GM21619 (cell line): ENCODE data around the gene ETV6.

Source experiments
- ATAC-seq: cut with Tn5 transposase; IDR thresholded peaks from one replicate; pipeline ENCODE4 v1.9.1; 2021; ENCODE audit not compliant: unreplicated experiment

The ETV6 gene

DNA sequence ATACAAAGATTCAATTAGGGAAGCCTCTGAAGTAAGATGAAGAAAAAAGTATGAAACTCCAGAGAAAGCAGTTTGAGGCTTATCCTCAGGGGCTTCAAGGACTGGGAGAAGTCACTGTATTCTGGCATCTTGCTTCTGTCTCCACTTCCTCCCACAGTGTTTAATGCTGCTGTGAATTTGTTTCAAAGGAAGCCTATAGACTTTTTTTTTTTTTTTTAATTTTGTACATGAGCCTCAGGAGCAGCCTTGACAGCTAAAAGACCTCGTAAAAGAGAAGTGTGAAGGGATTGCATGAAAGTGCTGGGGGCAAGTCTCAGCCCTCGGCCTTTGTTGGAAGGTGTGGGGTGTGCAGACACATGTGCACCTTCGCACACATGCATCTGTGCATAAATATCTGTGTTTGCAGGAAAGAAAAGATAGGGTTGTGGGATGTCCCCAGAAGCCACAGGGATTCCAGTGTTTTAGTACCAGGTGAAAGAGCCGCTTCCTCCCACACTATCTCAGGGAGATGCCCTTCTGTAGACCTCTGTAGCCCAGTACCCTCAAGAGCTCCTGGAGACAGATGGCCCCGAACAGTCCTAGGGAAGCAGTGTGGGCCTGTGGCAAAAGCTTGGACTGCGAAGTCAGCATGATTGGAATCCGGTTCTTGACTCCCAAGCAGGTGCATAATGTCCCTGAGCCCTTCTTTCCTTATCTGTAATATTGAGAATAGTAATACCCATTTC is 227.8 kb downstream of the ETV6 start:
- no peak for ATAC-seq

DNA sequence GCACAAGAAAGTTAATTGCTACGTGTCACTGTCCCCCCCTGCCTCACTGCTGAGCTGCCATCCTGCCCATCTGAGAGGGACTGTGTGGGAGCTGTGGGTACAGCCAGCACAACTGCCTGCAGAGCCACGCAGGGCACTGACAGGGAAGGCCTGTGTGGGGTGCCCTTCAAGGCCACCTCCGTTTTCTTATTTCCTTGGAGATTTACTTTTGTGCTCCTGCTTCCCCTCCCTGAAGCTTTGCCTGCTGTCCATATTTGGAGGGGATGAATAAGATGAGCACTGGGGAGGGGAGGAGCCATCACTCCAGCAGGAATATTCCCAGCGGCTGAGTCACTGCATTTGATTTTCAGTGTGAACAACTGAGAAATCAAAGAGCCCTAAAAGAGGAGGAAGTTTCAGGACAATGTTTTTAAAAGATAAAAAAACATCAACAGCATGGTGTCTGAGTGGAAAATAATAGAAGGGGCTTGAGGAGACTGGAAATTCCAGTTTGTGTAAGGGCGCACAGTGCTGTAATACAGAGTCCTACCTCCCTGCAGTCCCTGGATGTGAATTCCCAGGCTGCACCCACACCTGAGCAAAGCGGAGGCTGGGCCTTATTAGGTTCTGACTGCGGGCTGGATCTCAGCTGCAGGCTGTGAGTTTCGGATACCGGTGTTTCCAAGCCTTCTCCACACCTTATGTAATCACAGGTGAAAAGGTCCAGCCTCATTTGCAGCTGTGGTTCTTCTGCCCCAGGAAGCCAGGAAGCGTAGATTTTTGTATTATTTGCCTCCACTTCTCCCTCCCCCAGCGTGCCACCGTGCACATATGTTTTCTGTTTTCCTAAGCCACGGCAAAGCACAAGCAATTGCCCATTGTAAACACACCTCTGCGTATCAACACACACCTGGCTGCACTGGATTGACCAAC is 228.7 kb downstream of the ETV6 start:
- ATAC-seq, result no peak

DNA sequence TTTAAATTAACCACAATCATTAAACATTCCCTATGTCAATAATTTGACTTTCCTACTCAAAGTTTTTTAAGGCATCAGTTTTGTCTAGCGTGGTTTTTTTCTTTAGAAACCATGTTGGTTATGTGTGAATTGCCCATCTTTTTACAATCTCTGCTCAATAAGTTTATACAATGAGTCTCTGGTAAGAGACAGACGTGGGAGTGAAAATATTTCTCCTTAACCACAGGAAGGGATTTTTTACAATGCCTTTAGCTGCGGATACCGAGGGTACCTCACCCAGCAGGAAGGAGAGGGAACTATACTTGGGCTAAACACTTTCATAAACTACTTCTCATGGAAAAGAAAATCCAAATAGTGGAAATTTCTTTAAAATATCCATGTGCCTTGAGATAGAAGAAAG is 229.8 kb downstream of the ETV6 start:
- ATAC-seq, result no peak

DNA sequence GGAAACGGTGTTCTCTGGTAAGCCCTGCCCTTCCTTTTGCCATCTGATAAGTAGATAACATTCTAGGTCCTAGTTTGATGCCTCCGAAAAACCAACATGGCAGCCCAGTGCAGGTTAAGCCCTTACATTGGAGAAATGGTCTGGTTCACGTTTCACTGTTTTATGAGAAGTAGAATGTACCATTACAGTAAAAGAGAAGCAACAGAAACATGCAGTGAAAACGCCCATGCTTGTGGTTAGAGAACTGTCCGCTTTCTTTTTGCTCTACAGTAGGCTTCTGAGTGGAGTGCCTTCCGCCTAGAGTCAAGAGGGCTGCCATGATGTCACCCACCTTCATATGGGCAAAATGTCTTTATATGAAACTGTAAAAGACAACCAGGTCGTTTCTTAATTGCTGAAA is 230.9 kb downstream of the ETV6 start:
- ATAC-seq, result no peak

DNA sequence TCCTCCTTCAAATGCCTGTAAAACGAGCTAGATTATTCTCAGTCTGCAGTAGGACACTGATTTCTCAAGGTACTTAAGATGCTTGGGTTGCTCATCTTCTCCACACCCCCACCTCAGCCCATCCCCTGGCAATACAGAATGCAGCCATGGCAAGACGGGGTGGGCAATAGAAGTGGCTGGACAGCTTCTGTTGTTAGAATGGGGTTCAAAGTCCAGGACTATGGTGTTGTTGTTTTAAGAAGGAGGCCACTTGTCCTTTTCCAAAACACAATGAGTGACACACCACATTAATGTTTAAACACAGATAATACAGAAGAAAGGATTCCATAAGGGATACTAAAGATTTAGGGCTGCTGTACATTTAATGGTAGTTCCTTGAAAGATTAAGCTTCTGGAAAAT is 232.4 kb downstream of the ETV6 start:
- no peak for ATAC-seq

DNA sequence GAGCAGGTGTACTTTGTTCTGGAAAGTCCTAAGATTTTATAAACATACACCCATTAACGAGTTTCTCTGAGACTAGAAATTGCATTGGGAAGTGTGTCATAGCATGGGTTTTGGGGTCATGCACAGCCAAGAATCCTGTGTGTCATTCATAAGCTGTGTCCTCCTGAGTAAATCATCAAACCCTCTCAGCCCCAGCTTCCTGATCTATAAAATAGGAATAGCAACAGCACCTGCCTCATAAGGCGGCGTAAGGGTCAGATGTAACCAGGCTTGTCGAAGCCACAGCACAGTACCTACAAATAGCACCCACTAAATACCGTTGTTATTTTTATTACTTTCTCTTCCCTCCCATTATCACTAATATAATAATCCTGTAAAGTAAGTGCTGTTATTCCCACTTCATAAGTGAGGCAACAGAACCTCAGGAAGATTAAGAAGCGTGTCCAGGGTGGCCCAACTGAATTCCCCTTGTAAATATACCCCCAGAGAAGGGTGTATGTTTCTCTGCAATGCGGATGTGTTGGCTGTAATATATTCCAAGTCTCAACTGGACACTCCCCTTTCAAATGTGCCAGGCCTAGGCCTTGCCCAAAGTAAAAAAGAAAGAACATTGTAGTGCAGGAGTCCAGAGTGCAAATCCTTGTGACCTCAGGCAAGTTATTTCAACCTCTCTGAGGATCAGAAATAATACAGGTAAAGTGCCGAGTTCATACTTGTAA is 233.0 kb downstream of the ETV6 start:
- ATAC-seq, result no peak

DNA sequence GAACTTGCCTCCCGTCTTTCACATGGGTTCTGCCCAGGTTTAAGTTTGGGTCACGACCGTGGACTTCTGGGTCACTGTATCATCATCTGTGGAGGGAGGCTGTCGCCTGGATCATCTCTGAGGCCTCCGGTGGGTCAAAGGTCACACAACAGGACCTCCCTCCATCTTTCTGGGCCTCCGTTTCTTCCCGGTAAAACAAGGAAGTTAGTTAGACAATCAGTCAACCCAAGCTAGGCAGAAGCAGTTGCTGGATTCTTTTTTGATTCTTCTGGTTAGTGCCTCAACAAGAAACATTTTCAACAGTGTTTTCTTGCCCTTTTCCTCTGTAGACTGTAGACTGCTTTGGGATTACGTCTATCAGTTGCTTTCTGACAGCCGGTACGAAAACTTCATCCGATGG is 234.6 kb downstream of the ETV6 start:
- no peak for ATAC-seq

DNA sequence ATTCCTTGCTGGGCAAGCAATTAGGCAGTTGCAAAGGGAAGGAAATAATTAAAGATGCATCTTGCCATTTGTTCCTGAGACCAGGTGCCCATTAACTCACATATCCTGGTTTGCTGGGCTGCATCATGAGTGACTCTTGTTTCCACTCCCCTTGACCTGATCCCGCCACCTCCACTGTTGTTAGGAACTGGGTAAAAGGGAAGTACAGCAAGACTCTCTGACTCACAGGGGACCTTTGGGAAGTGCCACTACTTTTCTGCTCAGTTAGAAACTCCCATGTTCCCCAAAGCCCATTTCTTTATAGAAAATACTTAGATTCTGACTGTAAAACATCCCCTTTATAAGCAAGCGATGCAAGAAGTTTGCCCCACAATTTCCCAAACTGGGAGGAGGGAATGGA is 235.2 kb downstream of the ETV6 start:
- ATAC-seq, result no peak

DNA sequence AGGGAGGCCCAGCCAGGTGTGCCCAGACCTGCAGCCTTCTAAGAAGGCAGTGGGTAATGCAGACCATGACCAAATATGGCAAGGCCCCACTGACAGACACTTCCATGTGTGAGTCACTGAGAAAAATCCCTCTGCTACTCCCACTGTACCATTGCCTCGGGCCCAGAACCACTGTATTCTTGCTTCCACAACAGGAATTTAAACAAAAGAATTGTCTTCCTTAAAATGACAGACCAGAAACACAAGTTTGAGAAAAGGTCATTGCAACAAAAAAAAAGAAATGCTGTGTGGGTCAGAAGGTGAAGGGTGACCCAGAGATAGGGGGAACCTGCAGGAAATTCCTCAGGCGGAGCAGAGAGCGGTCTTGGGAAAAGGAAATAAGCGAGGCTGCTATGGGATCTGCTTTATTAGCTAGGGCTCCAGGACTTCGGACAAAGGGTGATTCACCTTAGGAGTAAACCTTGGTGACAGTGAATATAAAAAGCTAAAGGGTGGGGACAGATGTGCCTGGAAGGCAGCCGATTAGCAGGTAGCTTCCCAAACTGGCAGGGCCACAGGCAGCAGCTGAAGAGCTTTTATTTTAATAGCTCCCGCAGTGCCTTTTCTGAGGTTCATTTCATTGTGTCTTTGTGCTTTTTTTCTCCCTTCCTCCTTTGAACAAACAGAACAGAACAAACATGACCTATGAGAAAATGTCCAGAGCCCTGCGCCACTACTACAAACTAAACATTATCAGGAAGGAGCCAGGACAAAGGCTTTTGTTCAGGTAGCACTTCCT is 236.0 kb downstream of the ETV6 start:
- no peak for ATAC-seq

DNA sequence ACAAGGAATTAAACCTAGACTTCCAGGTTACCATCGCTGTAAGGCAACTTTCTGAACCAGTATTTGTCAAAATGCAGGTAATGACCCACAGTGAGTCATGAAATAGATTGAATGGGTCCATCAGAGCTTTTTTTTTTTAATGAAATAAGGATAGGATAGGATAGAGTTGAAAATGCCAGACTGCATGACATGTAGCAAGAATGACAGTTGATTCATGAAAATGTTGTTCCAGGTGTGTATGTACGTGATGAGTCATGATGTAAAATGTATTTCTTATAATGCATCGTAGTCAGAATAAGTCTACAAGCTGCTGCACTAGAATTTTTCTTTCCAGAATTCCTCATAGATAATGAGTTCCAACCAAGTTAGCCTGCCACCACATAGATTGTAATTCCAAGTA is 236.9 kb downstream of the ETV6 start:
- no peak for ATAC-seq

DNA sequence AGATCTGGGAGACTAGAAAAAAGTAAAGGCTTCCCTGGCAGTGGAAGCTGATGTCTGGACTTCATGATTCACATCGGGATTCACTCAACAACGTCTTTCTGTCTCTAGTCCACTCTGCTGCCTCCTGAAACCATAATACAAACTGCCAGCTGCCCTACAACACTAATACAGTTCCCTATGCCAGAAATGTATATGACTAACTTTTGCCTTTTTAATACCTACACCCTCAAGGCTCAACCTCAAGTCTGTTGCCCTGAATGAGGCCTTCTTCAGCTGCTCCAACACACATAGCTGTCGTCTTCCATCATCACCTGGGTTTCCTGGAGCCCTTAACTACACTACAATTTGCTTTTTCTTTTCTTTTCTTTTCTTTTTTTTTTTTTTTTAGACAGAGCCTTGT is 238.6 kb downstream of the ETV6 start:
- no peak for ATAC-seq

DNA sequence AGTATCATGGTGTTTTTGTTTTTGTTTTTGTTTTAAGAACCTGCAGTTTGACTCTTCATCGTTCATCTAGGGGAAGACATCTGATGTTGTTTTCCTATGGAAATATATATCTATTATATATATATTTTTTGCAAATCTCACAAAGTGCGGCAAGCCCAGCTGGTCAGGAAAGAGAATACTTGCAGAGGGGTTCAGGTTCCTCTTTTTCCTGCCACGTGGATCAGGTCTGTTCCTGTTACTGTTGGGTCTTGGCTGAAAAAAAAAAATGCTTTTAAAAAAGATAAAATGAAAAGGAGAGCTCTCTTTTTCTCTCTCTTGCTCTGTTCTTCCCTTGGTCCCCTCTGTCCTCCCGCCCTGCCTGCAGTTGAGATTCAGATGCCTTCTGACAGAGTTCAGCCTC is 241.9 kb downstream of the ETV6 start:
- no peak for ATAC-seq

DNA sequence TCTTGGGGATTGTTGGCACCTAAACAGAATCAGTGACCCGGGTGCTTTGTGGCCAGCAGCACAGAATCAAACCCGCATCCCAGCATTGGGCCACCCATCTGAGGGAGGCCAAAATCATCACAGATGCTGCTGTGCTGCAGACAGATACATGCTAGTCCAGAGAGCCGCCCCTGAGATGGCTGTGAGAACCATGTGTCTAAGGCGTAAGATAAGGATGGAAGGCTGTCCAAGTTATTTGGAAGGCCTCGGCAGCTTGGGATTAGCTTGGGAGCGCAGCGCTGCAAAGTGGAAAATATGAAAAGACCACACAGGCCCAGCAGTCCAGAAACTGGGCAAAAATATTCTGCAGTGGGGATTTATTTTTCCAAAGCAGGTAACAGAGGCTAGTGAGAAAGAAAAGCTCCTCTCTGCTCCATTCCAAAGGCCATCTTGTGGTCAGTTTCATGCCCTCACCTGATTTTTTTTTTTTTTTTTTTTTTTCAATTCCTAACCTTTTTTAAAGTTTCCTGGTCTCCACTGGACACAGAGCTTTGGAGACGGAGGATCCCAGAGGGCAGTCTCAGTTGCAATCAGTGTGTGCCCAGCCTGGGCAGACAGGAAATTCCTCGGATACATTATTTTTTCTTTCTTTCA is 242.4 kb downstream of the ETV6 start:
- ATAC-seq, result no peak

DNA sequence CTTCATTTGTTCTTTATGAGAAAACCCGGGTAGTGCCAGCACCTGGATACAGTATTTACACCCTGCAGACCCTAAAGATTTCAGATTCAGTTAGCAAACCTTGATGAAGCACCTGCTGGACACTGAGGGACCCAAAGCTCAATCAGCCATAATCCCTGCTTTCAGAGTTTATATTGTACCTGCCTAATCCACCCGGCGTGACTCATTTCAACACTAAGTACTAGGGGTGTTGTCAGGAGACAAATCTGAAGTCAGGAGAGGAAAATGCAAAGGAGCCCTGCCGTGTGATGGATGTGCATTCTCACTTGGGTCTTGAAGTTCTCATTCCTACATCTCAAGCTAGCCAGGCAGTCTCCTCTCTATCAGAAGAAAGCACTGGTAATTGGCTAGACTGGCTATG is 244.5 kb downstream of the ETV6 start:
- ATAC-seq, result no peak

DNA sequence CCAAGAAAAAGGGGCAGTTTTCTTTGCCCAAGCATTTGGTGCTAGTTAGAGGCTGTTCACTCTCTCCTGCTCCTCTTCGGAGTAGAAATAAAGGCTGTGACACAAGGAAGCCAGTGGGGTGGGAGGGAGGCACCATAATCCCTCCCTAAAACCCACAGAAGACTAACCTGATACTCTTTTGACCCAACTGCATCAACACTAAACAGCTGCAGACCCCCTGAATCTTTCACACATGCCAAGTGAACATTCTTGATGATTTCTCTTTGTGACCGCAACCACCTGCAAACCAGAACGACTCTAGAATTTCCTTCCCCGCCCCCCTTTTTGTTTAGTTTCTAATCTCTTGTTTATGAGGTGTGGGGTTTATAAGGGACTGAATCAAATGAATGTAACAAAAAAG is 245.4 kb downstream of the ETV6 start:
- ATAC-seq, result no peak

DNA sequence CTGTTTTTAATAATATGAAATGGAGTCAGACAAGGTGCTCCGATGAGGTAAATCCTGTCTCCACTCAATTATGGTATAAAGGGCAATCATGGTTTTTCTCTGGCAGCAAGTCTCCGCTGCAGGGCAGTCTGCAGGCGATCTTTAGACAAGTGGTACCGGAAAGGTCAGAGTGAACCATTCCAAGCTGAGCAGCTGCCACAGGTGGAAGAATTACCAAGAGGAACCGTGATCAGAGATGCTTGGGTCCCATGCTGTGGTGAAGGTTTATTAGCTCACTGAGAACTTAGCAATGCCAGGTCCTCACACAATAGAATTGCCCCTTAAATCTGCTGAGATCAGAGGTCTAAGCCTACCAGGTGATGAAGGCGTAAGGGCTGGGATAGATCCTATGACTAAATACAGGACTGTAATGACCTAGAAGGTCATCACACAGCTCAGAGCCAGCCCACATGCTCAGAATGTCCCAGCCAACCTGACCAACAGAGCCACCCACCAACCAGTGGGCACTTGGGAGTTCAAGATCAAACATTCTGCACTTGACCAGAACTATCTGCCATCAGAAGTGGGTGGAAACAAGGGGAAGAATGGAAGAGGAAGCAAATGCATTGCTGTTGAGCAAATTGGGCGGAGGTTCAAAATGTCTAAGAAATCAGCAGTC is 246.1 kb downstream of the ETV6 start:
- ATAC-seq, result no peak

DNA sequence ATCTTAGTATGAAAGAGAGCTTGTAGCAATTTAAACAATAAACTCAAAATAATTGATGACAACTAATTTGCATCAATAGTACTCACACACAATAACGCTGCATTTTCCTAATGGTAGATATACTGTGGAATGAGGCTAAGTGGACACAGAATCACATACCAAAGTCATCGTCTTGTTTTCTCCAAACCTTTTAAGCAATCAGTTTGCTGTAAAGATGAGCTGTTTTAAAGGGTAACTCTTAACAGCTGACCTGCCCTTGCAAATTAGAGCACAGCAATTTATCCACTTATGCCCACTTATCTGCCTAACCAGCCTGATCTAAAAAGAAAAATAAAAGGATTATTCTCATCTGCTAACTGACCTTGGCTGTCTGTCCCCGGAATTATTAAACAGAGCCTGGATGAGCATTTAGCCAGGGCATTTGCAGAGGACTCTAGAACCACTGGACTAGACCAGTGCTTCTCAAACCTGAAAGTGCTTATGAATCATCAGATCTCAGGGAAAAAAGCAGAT is 247.0 kb downstream of the ETV6 start:
- ATAC-seq, result no peak

DNA sequence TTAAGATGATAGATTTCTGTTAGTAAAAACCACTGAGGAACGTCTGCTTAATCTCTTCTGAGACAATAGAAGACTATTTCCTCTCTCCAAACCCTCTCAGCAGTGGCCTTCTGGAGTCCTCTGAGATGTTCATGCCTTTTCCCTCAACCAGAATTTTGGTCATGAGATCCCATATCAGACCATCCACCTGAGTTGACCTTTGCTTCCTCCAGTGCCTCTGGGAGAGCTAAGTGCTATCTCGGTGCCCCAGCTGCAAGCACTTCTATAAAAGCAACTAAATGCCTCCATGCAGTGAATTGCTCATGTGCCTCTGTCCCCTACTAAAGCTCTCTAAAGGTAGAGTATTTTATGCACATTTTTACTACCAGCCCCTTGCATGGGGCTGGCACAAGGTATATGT is 248.4 kb downstream of the ETV6 start:
- no peak for ATAC-seq

DNA sequence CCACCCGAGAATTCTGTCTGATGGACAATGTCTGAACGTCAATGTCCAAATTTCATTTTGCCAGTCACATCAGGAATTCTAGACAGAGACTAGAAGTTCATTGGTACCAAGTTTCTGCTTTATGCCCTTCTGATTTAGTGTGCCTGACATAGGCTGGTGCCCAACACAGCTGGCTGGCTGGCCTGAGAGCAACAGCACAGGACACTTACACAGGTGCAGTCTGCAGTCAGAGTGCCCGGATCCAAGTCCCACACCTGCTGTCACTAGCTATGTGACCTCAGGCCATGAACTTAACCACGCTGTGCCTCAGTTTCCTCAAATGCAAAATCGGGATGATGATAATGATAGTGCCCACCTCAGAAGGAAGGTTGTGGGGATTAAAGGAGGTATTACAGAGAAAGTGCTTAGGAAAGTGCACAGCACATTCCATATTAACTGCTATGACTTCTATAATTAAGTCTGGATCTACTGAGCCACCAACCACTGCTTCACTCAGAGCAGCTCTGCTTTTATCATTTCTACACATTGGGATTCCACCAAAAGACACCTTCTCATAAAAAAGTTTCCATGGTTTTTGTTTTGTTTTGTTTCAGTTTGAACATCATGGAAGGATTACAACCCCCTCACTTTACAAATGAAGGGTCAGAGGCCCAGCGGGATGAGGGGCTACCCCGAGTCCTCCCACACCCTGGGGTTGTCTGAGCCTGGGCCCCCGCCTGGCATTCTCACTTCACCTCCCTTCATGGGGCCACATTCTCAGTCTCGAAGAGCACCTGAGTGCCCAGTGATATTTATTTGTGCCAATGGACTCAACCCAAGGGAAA is 252.4 kb downstream of the ETV6 start:
- no peak for ATAC-seq
